Activated T-helper 1 cell treated with anti-CD3 and anti-CD28 coated beads, Interleukin-2, amount 50 U/mL, for 16 hours (primary cell): Measurements from ENCODE around the gene CNTNAP2.
"Not testable (repeated sequence)": the region's sequence is repeated elsewhere in the genome, so short reads cannot be mapped to it uniquely, and the experiment has no call there.

Experiments used
- DNase-seq, 2 donors: peaks; one replicate each; pipeline ENCODE4 v3.0.0-alpha.2; 2020; ENCODE audit warnings: low read depth in 1 of 2, low spot score in 1 of 2

The CNTNAP2 gene

DNA sequence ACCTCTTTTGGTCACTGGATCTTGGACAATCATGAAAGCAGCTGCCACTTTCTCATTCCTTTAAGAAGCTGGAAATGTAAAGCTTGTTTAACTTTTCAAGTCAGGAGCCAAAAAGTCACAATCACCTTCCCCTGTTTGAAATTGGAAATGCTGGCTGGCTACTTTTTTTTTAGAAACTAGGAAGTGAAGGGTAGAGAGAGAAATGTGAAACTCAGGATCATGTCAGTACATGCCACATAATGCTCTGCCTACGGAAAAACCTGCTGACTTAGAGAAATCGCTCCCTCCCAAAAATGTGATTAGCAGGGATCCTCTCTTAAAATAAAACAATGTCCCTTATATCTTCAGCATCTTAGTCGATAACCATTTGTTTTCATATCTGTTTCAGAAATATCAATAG lies 2285.6 kb downstream of the CNTNAP2 start:
- no peak for DNase-seq

DNA sequence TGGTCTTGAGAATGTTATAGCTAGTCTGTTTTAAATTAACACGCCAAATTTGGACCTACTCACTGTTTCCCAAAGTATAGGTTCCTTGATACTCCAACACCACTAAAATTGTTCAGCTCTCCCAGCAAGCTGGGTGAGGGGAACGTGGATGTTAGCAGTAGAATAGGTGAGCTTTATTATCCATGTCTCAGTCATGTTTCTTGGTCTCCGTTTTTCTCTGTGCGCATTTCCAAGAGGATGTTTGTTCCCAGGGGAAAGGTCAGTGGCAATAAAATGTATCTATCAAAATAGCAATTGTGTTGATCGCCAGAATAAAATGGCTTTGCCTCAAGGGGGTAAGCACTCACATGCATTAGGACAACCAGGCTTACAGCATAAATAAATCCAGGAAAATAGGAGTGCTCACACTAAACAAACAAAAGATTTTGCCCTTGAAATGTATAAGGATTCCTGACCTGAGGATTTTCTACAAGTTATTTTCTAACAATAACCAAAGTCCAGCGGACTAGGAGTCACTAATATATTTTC lies 2286.9 kb downstream of the CNTNAP2 start:
- DNase-seq: no peak

DNA sequence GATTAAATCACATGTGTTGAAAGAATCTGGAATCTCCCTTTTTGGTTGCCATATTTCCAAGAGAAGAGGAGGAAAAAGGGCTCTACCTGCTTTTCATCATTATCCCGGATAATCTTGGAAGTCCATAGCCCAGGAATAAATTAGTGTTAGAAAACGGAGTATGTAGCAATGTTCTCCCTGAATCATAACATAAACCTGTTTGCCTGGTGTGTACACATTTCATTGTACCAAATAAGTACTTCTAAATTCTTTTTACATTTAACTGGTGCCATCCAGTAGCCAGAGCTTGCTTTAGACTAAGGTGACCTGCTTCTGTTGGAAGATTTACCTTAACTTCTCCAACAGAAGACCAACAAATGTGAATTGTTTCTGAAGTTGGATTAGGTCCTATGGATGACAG lies 2291.7 kb downstream of the CNTNAP2 start:
- DNase-seq: no peak

DNA sequence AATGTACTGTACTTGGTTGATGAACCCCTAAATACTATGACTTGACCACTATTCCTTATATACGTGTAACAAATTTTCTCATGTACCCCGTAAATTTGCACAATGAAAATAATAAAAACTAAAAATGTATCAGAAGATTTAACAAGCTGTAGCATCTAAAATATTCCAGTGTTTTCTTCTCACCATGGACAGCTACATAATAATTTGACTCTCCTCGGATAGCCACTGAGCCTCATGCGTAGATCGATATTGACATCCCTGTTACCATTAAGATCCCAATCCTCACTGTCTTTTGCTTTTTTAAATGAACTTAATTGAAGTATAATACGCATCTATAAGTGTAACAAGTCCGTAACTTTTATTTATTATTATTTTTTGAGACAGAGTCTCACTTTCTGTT lies 2294.3 kb downstream of the CNTNAP2 start:
- no peak for DNase-seq

DNA sequence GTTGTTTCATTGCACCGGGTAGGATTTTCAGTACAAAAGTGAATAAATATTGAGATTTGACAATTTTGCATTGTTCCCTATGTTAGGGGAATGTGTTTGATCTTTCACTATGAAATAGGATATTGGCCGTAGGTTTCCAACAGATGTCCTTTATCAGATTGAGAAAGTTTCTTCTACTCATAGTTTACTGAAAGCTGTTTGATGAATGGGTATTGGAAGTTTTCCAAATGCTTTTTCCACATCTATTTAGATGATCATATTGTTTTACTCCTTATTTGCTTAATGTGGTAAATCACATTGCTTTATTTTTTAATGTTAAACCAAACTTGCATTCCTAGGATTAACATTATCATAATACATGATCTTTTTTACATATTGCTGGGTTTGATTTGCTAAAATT lies 2296.1 kb downstream of the CNTNAP2 start:
- DNase-seq: no peak

DNA sequence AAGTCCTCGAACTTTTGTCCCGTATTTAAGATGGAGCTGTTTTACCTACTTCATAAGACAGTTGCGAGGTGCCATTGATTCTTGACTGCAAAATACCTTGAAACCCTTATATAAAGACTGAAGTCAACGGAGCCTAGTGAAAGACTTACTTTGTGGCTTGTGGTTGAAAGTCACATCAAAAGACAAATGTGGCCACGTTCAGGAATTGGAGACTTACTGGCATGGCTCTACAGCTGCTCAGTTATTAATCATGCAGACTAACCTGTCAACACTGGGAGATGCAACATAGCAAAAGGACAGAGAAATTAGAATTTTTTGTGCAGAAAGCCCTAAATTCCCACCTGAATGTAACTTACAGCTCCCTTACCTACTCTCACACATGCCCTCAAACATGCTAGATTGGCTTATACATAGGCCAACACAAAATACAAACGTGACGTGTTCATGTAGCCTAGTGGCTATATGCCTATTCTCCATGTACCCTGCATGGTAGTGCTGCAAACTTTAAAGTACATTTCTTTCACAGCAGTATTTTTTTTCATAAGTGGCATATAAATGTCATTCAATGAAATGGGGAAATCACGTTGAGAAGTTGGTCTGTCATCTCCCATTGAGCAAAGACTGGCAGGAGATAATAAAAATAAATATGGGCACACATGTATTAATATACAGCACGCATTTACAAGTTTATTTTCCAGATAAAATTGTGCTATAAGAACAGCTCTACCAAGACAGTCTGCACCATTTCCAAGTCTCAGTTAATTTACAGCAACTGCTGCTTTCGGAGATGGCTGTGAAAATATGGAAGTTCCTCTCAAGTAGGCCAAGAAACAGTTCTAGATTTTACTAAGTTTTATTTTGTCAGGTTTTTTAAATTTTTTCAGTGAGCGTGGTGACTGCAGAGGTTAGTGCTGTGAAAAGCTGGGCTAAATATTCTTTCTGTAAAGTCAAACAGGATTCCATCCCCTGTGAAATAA lies 2303.5 kb downstream of the CNTNAP2 start:
- no peak for DNase-seq

DNA sequence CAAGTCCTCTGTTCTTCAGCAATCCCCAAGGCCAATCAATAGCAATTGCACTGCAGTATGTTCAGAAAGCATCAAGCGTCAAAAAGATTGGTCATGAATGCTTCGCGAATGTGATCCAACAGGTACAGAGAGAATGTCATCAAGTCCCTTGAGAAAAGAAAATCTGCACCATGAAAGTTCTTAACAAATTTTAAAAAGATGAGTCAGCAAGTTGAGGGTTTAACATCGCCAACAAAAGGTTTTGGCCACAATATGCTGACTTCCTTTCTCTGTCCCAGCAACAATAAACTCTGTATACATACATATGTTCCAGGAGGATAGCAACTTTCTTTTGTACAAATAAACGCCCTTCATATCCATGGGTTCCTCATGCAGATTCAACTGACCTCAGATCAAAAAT lies 2305.4 kb downstream of the CNTNAP2 start:
- DNase-seq: no peak

DNA sequence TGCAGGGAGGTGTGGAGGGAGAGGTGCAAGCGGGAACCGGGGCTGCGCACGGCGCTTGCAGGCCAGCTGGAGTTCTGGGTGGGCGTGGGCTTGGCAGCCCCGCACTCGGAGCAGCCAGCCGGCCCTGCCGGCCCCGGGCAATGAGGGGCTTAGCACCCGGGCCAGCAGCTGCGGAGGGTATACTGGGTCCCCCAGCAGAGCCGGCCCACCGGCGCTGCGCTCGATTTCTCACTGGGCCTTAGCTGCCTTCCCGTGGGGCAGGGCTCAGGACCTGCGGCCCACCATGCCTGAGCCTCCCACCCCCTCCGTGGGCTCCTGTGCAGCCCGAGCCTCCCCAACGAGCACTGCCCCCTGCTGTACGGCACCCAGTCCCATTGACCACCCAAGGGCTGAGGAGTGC lies 2309.8 kb downstream of the CNTNAP2 start:
- DNase-seq: not testable (repeated sequence)

DNA sequence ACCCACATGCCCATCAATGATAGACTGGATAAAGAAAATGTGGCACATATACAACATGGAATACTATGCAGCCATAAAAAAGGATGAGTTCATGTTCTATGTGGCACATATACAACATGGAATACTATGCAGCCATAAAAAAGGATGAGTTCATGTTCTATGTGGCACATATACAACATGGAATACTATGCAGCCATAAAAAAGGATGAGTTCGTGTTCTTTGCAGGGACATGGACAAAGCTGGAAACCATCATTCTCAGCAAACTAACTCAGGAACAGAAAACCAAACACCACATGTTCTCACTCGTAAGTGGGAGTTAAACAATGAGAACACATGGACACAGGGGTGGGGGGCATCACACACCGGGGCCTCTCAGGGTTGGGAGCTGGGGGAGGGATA lies 2314.1 kb downstream of the CNTNAP2 start:
- DNase-seq: not testable (repeated sequence)

DNA sequence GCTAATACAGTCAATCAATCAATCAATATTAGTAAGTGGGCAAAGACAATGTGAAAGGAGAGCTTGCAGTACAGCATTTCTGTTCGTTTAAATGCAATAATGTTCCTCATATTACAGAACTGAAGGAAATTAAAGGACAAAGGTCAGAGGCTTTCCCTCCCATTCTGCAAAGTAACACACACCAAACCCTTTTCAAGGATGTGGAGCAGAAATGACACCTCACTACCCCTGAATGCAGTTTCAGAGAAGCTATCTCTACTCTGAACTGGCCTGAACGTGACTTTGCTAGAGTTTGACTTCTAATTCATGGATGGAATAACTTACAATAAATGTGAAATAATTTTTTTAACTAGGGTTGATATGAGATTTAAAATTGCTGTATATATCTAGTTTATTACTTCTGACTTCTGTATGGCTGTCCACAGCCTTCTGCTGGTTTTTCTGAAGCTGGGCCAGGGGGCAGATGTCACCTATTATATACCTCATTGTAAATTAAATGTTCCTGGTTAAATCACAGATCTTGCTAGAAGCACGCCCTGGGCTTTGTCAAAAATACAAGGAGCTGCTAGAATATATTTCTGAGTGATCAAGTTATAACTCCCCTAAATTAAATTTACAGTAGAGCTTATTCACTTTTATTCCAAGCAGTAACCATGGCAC lies 2317.1 kb downstream of the CNTNAP2 start:
- no peak for DNase-seq

DNA sequence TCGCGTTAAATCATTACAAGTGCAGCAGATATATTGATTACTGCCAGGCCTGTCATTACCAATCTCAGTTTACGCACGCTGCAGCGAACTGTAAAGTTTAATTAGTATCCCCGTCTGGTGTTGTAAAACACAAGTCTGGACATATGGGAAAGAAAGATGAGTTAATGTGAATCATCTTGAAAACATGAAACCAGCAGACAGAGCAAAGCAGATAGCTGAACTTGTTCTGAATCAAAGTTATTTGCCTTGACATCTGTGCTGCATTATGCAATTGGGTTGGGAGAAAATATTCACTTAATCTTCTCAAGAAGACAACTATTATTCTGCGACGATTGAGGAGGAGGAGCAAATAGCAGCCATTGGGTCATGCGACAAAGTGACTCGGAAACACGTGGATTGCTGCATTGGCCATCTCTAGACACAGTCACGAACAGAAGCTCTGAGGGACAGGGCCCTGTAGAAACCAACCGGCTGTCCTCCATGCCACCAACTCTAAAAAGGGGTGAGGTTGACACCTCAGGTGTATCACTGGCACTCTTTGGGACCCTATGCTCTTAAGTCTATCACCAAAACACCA lies 2317.7 kb downstream of the CNTNAP2 start:
- no peak for DNase-seq

DNA sequence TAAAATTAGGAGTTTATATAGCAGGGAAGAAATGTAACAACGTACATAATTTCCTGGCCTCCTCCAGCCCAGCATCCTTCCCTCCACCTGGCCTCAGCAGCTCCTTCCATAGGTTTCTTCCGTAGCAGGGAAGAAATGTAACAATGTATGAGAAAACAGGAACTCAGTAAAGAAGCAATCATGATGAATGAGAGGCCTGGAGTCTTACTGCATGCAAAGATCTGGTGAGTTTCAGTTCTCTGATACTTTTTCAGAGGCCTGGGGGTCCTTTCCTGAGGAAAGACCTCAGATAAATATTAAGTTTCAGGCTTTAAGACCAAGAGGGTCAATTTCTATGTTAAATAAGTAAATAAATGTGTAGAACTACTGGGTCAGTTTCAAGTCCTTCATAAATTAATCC lies 2318.3 kb downstream of the CNTNAP2 start:
- no peak for DNase-seq

DNA sequence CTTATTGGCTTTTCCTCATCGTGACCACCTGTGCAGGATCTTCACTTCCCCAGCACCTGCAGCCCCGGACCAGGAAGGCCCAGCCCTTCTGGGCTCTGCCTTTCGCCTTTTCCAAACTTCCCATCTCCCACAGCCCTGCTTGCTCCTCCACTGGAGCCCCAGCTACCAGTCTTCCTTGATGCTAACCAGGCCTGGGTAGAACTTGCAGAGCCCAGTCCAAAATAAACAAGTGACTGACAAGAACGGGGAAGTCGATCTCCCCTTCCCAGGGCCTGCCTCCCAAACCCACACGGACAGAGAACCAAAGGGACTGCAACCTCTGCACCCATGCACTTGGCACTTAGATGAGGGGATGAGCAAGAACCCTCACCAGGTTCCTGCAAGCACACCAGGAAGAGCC lies 2319.1 kb downstream of the CNTNAP2 start:
- no peak for DNase-seq

DNA sequence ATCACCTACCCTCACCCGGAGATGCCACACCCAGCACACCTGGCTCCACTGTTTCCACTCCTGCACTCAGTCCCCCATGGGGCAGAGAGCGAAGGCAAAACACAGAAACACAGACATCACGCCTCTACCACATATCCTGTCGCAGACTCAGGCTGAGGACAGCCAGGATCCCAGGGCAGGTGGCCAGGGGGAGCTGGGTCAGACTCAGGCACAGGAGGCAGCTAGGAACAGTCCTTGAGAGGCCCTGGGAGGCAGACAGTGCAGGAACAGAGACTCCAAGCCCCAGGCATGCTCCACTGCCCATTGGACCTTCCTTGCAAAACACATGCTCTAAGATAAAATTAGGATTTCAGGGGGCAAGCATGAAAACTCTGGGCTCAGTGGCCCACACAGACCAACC lies 2319.5 kb downstream of the CNTNAP2 start:
- no peak for DNase-seq

DNA sequence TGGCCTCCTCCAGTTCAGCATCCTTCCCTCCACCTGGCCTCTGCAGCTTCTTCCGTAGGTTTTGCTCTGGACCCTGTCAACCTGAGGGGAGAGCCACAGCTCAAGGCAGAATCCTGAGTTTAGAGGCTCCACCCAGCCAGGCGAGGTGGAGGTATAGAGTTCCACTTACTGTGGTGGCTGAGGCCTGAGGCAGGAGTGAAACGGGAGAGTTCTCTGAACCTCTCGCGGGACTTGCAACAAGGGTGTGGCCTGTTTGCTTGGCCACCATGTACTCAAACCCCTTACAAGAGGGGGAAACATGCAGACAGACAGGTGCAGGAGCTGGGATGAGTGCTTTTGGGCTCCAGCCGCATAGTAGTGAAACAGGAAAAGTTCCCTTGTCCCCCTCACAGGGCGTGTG lies 2320.0 kb downstream of the CNTNAP2 start:
- DNase-seq: no peak

DNA sequence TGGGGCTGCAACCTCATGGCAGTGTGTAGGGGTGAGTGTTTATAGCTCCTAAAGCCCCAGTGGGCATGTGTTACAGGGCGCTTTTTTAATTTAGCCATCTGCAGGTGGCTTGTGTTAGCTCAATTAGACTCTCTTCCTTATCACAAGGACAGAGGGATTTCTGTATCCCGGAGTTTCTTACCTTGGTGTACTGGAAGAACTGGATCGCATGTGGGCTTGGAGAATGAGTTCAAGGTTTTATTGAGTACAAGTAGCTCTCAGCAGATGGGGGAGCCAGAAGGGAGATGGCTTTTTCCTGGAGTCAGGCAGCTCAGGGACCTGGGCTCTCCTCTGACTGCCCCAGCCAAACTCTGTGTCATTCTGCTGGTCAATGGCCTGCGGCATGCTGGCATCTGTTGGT lies 2320.4 kb downstream of the CNTNAP2 start:
- DNase-seq: no peak

DNA sequence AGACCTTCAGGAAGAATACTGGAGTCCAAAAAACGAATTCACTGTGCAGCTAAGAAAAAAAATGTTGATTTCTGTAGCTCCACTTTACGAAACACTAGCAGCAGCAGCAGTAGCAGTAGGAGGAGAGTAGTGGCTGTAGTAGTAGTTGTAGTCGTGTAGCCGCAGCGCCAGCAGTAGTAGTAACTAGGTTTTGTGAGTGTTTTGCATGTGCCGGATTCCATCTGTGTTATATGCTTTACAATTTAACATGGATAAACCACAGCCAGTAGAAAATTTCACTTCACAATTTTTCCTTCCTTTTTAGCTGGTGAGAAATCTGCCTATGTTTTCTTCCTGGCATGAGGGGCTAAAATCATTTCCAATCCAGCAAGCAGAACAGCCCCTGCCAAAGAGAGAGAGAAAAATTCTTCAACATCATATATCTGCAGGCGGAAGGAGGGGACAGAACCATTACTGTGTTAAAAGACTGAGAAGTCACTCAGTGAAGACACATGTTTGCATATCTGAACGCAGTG lies 2325.6 kb downstream of the CNTNAP2 start:
- DNase-seq: no peak

DNA sequence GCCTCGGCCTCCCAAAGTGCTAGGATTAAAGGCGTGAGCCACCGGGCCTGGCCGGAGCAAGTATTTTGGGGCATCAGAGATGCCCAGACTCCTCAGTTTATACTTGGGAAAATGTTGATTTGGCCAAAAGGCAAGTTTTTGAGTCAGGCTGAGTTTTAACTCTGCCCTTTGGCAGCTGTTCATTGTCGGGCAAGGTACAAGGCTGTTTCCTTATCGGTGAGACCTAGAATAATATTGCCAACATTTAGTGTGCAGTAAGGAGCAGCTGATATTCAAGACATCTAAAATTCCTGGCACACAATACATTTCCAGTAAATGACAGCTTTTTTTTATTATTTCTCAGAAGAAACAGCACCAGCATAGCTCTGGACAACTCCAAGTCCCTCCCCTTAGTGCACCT lies 2326.3 kb downstream of the CNTNAP2 start:
- DNase-seq: no peak

DNA sequence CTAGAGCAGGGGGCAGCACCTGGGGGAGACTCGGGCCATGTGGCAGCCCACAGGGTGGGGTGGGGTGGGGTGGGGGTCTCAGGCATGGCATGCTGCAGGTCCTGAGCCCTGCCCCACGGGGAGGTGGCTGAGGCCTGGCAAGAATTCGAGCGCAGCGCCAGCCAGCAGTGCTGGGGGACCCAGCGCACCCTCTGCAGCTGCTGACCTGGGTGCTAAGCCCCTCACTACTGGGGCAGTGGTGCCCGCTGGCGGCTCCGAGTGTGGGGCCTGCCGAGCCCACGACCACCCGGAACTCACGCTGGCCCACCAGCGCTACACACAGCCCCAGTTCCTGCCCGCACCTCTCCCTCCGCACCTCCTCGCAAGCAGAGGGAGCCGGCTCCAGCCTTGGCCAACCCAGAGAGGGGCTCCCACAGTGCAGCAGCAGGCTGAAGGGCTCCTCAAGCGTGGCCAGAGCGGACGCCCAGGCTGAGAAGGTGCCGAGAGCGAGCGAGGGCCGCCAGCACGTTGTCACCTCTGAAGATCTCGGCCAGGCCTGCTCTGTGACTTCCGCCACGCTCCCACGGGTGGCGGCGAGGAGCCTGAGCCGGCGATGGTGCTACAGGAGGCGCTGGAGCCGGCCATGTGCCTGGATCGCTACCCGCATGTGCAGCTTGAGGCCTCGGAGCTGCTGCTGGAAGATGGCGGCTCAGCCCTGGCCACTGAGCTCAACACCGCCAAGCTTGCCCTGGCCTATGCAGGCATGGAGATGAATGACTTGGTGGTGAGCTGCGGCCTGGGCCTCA lies 2328.9 kb downstream of the CNTNAP2 start:
- no peak for DNase-seq

DNA sequence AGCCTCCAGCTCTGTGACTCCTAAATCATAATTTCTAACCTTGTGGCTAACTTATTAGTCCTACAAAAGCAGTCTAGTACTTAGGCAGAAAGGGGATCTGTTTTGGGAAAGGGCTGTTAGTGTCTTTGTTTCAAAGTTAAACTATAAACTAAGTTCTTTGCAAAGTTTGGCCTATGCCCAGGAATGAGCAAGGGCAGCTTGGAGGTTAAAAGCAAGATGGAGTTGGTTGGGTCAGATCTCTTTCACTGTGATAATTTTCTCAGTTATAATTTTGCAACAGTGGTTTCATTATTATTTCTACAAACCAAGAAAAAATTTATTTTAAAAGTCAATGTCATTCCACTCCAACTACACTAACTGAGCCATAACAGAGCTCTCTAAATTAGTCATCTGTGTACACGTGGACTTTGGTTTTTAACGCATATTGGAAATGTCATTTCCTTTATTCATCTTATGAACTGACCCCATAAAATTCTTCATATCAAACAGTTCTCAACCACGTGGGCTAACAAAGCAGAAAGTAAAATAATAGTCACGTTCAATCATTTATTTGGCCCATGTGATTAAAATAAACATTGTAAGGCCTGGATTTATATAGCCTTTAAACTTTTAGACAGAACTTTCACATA lies 2330.7 kb downstream of the CNTNAP2 start:
- no peak for DNase-seq
